22Rv1 (cell line): ENCODE data around the gene LNPK.

ENCODE experiments used
- ZFX ChIP-seq: fragments of 450-650 bp; IDR thresholded peaks from 2 replicates; pipeline ENCODE4 v1.6.1; 2017; ENCODE audit warnings: antibody characterized with exemption, borderline replicate concordance
- TF ChIP-seq, protein P1 (sequence below): fragments of 450-650 bp; IDR thresholded peaks from 2 replicates; pipeline ENCODE4 v1.5.1; 2017; ENCODE audit warnings: mild to moderate bottlenecking

DNA sequence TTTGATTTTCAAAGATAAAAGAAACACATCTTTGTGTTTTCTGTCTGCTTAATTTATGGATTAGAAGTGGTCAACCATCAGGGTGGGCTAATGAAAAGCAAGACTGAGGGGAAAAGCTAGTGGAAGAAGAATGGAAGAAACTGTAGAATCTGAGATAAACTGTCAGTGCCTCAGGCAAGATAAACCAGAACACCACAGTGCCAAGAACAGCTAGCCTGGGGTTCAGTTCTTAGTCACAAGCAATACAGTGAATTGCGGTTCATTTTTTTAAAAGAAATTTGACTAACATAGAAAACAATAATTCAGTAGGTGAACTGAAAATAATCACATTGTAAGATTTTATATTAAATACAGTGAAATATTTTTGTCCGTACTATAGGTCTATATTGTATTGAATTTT, 22.0 kb upstream of the LNPK start:
- TF ChIP-seq, protein P1, sequence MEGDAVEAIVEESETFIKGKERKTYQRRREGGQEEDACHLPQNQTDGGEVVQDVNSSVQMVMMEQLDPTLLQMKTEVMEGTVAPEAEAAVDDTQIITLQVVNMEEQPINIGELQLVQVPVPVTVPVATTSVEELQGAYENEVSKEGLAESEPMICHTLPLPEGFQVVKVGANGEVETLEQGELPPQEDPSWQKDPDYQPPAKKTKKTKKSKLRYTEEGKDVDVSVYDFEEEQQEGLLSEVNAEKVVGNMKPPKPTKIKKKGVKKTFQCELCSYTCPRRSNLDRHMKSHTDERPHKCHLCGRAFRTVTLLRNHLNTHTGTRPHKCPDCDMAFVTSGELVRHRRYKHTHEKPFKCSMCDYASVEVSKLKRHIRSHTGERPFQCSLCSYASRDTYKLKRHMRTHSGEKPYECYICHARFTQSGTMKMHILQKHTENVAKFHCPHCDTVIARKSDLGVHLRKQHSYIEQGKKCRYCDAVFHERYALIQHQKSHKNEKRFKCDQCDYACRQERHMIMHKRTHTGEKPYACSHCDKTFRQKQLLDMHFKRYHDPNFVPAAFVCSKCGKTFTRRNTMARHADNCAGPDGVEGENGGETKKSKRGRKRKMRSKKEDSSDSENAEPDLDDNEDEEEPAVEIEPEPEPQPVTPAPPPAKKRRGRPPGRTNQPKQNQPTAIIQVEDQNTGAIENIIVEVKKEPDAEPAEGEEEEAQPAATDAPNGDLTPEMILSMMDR = no peak
- TF ChIP-seq ZFX = no peak
